Ovary (tissue), 9 donors: ENCODE measurements around the gene CACNA1C. TPM values are rescaled to one million over a fixed set of nuclear protein-coding genes. Genes with fewer than 3 reads are reported as not detected.

ENCODE experiments used
- DNase-seq, 5 donors: peaks; one replicate each; pipeline ENCODE4 v3.0.0-alpha.2; 2019 to 2020
- H3K27ac ChIP-seq, 2 donors: fragments of 200-600 bp; one replicate each; pipeline versions ENCODE4 v1.5.1 to v1.8.0; 2019 to 2022
- H3K27me3 ChIP-seq: fragments of 200-600 bp; one replicate; pipeline ENCODE4 v1.8.0; 2022
- H3K36me3 ChIP-seq: fragments of 200-600 bp; sonication (generic); one replicate; pipeline ENCODE4 v1.5.1; 2019
- H3K4me1 ChIP-seq: one replicate; pipeline ENCODE4 v1.8.1; 2013; ENCODE audit warnings: mild to moderate bottlenecking, moderate library complexity; ENCODE audit not compliant: insufficient read depth
- H3K4me3 ChIP-seq: fragments of 200-600 bp; sonication (generic); one replicate; pipeline ENCODE4 v1.5.1; 2017
- H3K9me3 ChIP-seq, 2 donors: fragments of 200-600 bp in 1 of 2; sonication (generic) in 1 of 2; one replicate each; pipeline versions ENCODE4 v1.5.1 to v1.8.1; 2013 to 2019; ENCODE audit warnings: mild to moderate bottlenecking in 1 of 2, moderate library complexity in 1 of 2
- CTCF ChIP-seq, 3 donors: fragments of 450-650 bp in 2 of 3; fragments of 200-600 bp in 1 of 3; IDR thresholded peaks; one replicate each; pipeline versions ENCODE4 v1.5.1 to v1.8.0; 2016 to 2022; ENCODE audit warnings: antibody characterized with exemption in 3 of 3, mild to moderate bottlenecking in 1 of 3
- EP300 ChIP-seq: sonication (generic); formaldehyde crosslinking; IDR thresholded peaks from one replicate; pipeline ENCODE4 v1.6.1; 2017; ENCODE audit warnings: antibody characterized with exemption
- POLR2A ChIP-seq: fragments of 450-650 bp; IDR thresholded peaks from one replicate; pipeline ENCODE4 v1.6.1; 2017; ENCODE audit warnings: antibody characterized with exemption, mild to moderate bottlenecking, moderate library complexity
- WGBS, 3 donors: extraction: QIAGEN DNeasy Blood & Tissue Kit in 1 of 3; methylation state at CpG; one replicate each; pipeline versions ENCODE4 v1.1.5 to v1.1.7; 2013 to 2017; 5-methylcytosine and 5-hydroxymethylcytosine counted together
- intact Hi-C, 4 donors: fragments of 100-400 bp; cut with DNase I; formaldehyde crosslinking; loops; one replicate each; pipeline versions ENCODE4 v1.11.0 to v1.15.1; 2022 to 2023
- polyA plus RNA-seq, 2 donors: library from polyadenylated mRNA; stranded (reverse); fragments of 200-250 nt in 1 of 2; fragments of 350-450 nt in 1 of 2; fragmentation: Illumina TruSeq in 1 of 2; extraction: RNeasy Lipid Tissue Mini Kit (QIAGEN cat#74804) in 1 of 2; gene quantifications; one replicate each; pipeline ENCODE4 v1.2.3, GENCODE V29; 2013 to 2014
- total RNA-seq, 7 donors: library from RNA; depleted of rRNA in 2 of 7; stranded (reverse); fragments of >200 nt in 2 of 7; fragmentation: NEBNext Ultra II Directional in 3 of 7; extraction: Animal tissue kit (Norgen Biotek cat#: 25700) in 3 of 7; gene quantifications; one replicate each; pipeline versions ENCODE4 v1.1.0 to v1.2.4, GENCODE V29; 2016 to 2023
- donor health status: DM: no; HTN: no; CAD: no; lungs with moderate emphysema.
- donor health status: DM: no; HTN: no; CAD: no.
- donor health status: Bipolar disorder and iron deficiency.
- donor health status: DM: yes; HTN: yes; CAD: no.
- donor health status: DM: no; HTN: no; CAD: no.
- donor health status: DM: yes; HTN: yes; CAD: no.

Gene CACNA1C
- total and polyA plus RNA-seq, 9 donors, result 2.2 to 8.3 (median 3.7) TPM

GRCh38 chr12:2654741-2655140, 602.0 kb downstream of the CACNA1C start:
- 65 to 69% (median 67%) methylated on average over 4 of the region's 4 CpGs for WGBS, 3 donors
- no peaks in the 10 kb centered on the region for H3K4me1 ChIP-seq
- no peaks in the 10 kb centered on the region for H3K9me3 ChIP-seq
- intact Hi-C loops, result no loop called here
- TF ChIP-seq CTCF (IDR thresholded peaks at IDR 0.05), result no peak
- TF ChIP-seq EP300, result no peak
- no peak for TF ChIP-seq POLR2A
- no peak for DNase-seq
- no peak overlapping the region for H3K4me3 ChIP-seq
- H3K27ac ChIP-seq, result no peak overlapping the region
- H3K36me3 ChIP-seq, result no peaks in the 10 kb centered on the region
- H3K27me3 ChIP-seq, result no peaks in the 10 kb centered on the region

GRCh38 chr12:2662524-2662923, 609.7 kb downstream of the CACNA1C start:
- 92 to 94% (median 94%) methylated on average over 2 of the region's 2 CpGs for WGBS, 3 donors
- Histone ChIP-seq H3K9me3 (no peaks in the 10 kb centered on the region), H3K4me3 (no peak overlapping the region), H3K27ac (no peak overlapping the region), H3K4me1 (no peaks in the 10 kb centered on the region), H3K36me3 (no peaks in the 10 kb centered on the region), H3K27me3 (no peaks in the 10 kb centered on the region)
- no peak for TF ChIP-seq CTCF (IDR thresholded peaks at IDR 0.05)
- TF ChIP-seq POLR2A, result no peak
- TF ChIP-seq EP300, result no peak
- DNase-seq, result no peak
- intact Hi-C loops, result no loop called here

GRCh38 chr12:2664721-2665577, 612.2 kb downstream of the CACNA1C start:
- Histone ChIP-seq H3K4me1 (no peaks in the 10 kb centered on the region), H3K27ac (no peak overlapping the region), H3K9me3 (no peaks in the 10 kb centered on the region), H3K4me3 (no peak overlapping the region), H3K27me3 (no peaks in the 10 kb centered on the region), H3K36me3 (no peaks in the 10 kb centered on the region)
- 82 to 88% (median 86%) methylated on average over 7 of the region's 7 CpGs for WGBS, 3 donors
- peak in 1 of 5 donors; percentile 4 for DNase-seq
- intact Hi-C loops, result no loop called here
- no peak for TF ChIP-seq POLR2A
- TF ChIP-seq CTCF (IDR thresholded peaks at IDR 0.05), result no peak

- Histone ChIP-seq H3K36me3 (no peaks in the 10 kb centered on the region), H3K4me3 (no peak overlapping the region), H3K9me3 (no peaks in the 10 kb centered on the region), H3K27me3 (no peaks in the 10 kb centered on the region), H3K27ac (no peak overlapping the region), H3K4me1 (no peaks in the 10 kb centered on the region)
- no peak for TF ChIP-seq EP300
- no peak for TF ChIP-seq CTCF (IDR thresholded peaks at IDR 0.05)
- TF ChIP-seq POLR2A, result no peak
- WGBS, 3 donors, result 88 to 91% (median 90%) methylated on average over 11 of the region's 11 CpGs
- intact Hi-C loops, result no loop called here
- DNase-seq, result peak in 1 of 5 donors; percentile 10
Observed at GRCh38 chr12:2666411-2666810, 613.6 kb downstream of the CACNA1C start.
